Karpas-422 (cell line): Measurements from ENCODE around the gene SAMD14. TPM values are rescaled to one million over a fixed set of nuclear protein-coding genes. Genes with fewer than 3 reads are reported as not detected.

ENCODE experiments used
- DNase-seq: peaks from one replicate; pipeline ENCODE4 v3.0.0-alpha.2; 2015
- H2AFZ ChIP-seq: fragments of 200-600 bp; sonication (generic); 2 replicates; pipeline ENCODE4 v1.6.1; 2014; ENCODE audit warnings: antibody characterized with exemption, low read length, mixed read lengths
- H3K27ac ChIP-seq: fragments of 200-600 bp; sonication (generic); 2 replicates; pipeline ENCODE4 v1.5.1; 2014; ENCODE audit warnings: mild to moderate bottlenecking, low read length, moderate library complexity
- H3K27me3 ChIP-seq: fragments of 200-600 bp; sonication (generic); 2 replicates; pipeline ENCODE4 v1.6.1; 2014; ENCODE audit warnings: low read length, mixed read lengths
- H3K36me3 ChIP-seq: fragments of 200-600 bp; sonication (generic); 2 replicates; pipeline ENCODE4 v1.6.1; 2014; ENCODE audit warnings: low read length, mixed read lengths; ENCODE audit not compliant: insufficient read depth
- H3K4me1 ChIP-seq: fragments of 200-600 bp; sonication (generic); 2 replicates; pipeline ENCODE4 v1.6.1; 2014; ENCODE audit warnings: mild to moderate bottlenecking, low read length, mixed read lengths
- H3K4me2 ChIP-seq: fragments of 200-600 bp; sonication (generic); 2 replicates; pipeline ENCODE4 v1.6.1; 2014; ENCODE audit warnings: low read length, low read depth, mild to moderate bottlenecking; ENCODE audit not compliant: poor library complexity, severe bottlenecking
- H3K4me3 ChIP-seq: fragments of 200-600 bp; sonication (generic); 2 replicates; pipeline ENCODE4 v1.5.1; 2014; ENCODE audit warnings: mild to moderate bottlenecking, antibody characterized with exemption, low read length, mixed read lengths
- H3K79me2 ChIP-seq: fragments of 200-600 bp; sonication (generic); 2 replicates; pipeline ENCODE4 v1.6.1; 2014; ENCODE audit warnings: mild to moderate bottlenecking, low read length, mixed read lengths
- H3K9ac ChIP-seq: fragments of 200-600 bp; sonication (generic); 2 replicates; pipeline ENCODE4 v1.6.0; 2014; ENCODE audit warnings: low read length
- H3K9me2 ChIP-seq: fragments of 200-600 bp; sonication (generic), shearing (Covaris generic); replicated peaks from 2 replicates; pipeline ENCODE4 v1.6.0; 2014; ENCODE audit warnings: mild to moderate bottlenecking, low read length, moderate library complexity; ENCODE audit not compliant: insufficient read depth
- H3K9me3 ChIP-seq: fragments of 300-700, 200-600 bp; sonication (generic); 2 replicates; pipeline ENCODE4 v1.6.1; 2014; ENCODE audit warnings: low read length, mixed read lengths
- H4K20me1 ChIP-seq: fragments of 200-600 bp; sonication (generic); 2 replicates; pipeline ENCODE4 v1.6.1; 2014; ENCODE audit warnings: mild to moderate bottlenecking, antibody characterized with exemption, low read length, low read depth; ENCODE audit not compliant: insufficient read depth
- total RNA-seq: library from RNA; depleted of rRNA; stranded (reverse); fragments of >200 nt; shearing (Covaris generic); gene quantifications from 2 replicates; pipeline ENCODE4 v1.2.3, GENCODE V29; 2014; ENCODE audit warnings: low replicate concordance

The SAMD14 gene
- total RNA-seq, 1 experiment from 2014 or later = not detected

- peak overlapping the region; percentile 95 for H3K4me3 ChIP-seq
- H3K36me3 ChIP-seq = peaks cover 25% of the 10 kb centered on the region
- peak overlapping the region; percentile 97 for H3K27ac ChIP-seq
- H2AFZ ChIP-seq = no peak overlapping the region
- peaks cover 77% of the 10 kb centered on the region for H3K79me2 ChIP-seq
- no peaks in the 10 kb centered on the region for H3K27me3 ChIP-seq
- H3K4me2 ChIP-seq = peak overlapping the region; percentile 98
- H3K9me2 ChIP-seq = no peaks in the 10 kb centered on the region
- no peaks in the 10 kb centered on the region for H3K9me3 ChIP-seq
- H3K9ac ChIP-seq = peak overlapping the region; percentile 98
- H4K20me1 ChIP-seq = peaks cover 45% of the 10 kb centered on the region
- DNase-seq = peak; percentile 55
- peaks cover 57% of the 10 kb centered on the region for H3K4me1 ChIP-seq
Measured at GRCh38 chr17:50146927-50147665, 17.1 kb upstream of the SAMD14 start.

DNA sequence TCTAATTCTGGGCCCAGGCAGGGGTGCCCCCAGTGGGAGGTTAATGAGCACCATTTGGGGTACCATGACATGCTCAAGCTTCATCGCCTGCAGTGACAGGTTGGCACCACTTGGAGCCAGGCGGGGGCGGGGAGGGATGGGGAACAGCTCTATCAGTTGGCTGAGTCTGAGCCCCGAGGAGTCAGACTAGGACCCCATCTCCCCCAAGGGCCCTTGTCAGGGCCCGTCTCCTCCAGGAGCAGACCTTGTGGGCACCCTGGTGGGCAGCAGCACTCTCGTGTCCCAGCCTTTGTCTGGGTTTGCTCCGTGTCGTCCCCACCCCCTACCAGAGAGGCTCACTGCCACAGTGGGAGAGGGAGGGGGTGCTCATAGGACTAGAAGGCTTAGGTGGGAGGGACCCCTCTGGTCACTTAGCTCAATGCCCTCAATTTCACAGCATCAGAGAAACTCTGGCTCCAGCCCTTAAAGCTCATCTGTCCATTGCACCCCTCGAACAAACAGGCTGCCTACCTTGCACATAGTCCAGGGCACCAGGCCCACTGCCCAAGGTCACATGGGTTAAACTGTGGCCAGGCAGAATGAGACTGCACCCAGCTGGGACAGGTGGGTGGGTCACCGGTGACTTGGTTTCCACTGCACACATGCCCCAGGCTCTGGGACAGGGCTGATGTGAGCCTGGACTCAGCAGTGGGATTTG lies 16.4 kb upstream of the SAMD14 start:
- H3K9me2 ChIP-seq = no peaks in the 10 kb centered on the region
- peak overlapping the region; percentile 98 for H3K9ac ChIP-seq
- H3K4me2 ChIP-seq = peak overlapping the region; percentile 98
- H3K9me3 ChIP-seq = no peaks in the 10 kb centered on the region
- no peaks in the 10 kb centered on the region for H3K27me3 ChIP-seq
- H3K4me3 ChIP-seq = peak overlapping the region; percentile 95
- peak overlapping the region; percentile 97 for H3K27ac ChIP-seq
- peaks cover 75% of the 10 kb centered on the region for H3K79me2 ChIP-seq
- peaks cover 49% of the 10 kb centered on the region for H3K4me1 ChIP-seq
- peaks cover 45% of the 10 kb centered on the region for H4K20me1 ChIP-seq
- H2AFZ ChIP-seq = no peak overlapping the region
- H3K36me3 ChIP-seq = peaks cover 28% of the 10 kb centered on the region
- DNase-seq = peak; percentile 68

- peak overlapping the region; percentile 98 for H3K9ac ChIP-seq
- H3K4me1 ChIP-seq = peaks cover 48% of the 10 kb centered on the region
- H3K79me2 ChIP-seq = peaks cover 72% of the 10 kb centered on the region
- peak overlapping the region; percentile 95; the same call in 1 of the 2 replicates for H3K4me3 ChIP-seq
- H2AFZ ChIP-seq = no peak overlapping the region
- peak overlapping the region; percentile 98 for H3K4me2 ChIP-seq
- DNase-seq = no peak
- H3K36me3 ChIP-seq = peaks cover 30% of the 10 kb centered on the region
- peaks cover 45% of the 10 kb centered on the region for H4K20me1 ChIP-seq
- no peaks in the 10 kb centered on the region for H3K9me2 ChIP-seq
- no peaks in the 10 kb centered on the region for H3K9me3 ChIP-seq
- H3K27me3 ChIP-seq = no peaks in the 10 kb centered on the region
- peak overlapping the region; percentile 97 for H3K27ac ChIP-seq
Measured at GRCh38 chr17:50145532-50146229, 15.7 kb upstream of the SAMD14 start.

- Histone ChIP-seq H3K9me2 (no peaks in the 10 kb centered on the region), H3K27me3 (no peaks in the 10 kb centered on the region), H3K27ac (peak overlapping the region; percentile 97), H2AFZ (no peak overlapping the region), H3K4me3 (peak overlapping the region; percentile 32; the same call in 1 of the 2 replicates), H3K9me3 (no peaks in the 10 kb centered on the region), H3K4me1 (peaks cover 55% of the 10 kb centered on the region), H3K36me3 (peaks cover 32% of the 10 kb centered on the region), H3K4me2 (peak overlapping the region; percentile 98), H4K20me1 (peaks cover 49% of the 10 kb centered on the region), H3K79me2 (peaks cover 66% of the 10 kb centered on the region), H3K9ac (peak overlapping the region; percentile 98)
- no peak for DNase-seq
Measured at GRCh38 chr17:50144845-50145531, 15.0 kb upstream of the SAMD14 start.

DNA sequence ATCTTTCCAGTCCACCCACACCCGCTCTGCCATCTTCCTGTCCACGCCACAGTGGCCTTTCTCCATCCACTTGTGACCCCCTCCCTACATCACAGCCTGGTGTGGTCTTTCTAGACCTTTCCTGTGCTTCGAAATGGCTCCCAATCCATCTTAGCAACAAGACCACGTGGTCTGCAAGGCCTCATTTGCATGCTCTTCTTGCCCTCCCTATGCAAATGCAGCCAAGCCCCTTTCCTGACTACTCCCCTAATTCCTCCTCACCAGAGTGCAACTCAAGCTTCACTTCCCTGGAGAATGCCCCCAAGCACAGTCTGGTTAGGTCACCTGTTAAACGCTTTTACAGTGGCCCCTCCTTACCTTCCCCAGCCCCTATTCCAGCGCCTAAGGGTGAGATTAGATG lies 14.4 kb upstream of the SAMD14 start:
- Histone ChIP-seq H3K9me3 (no peaks in the 10 kb centered on the region), H3K4me1 (peaks cover 55% of the 10 kb centered on the region), H3K4me3 (no peak overlapping the region; the same call in 1 of the 2 replicates), H2AFZ (no peak overlapping the region), H3K79me2 (peaks cover 60% of the 10 kb centered on the region), H4K20me1 (peaks cover 54% of the 10 kb centered on the region), H3K9ac (no peak overlapping the region), H3K27me3 (no peaks in the 10 kb centered on the region), H3K9me2 (no peaks in the 10 kb centered on the region), H3K36me3 (peaks cover 37% of the 10 kb centered on the region), H3K27ac (peak overlapping the region; percentile 49), H3K4me2 (peak overlapping the region; percentile 98)
- peak; percentile 71 for DNase-seq

- H3K4me1 ChIP-seq = peaks cover 54% of the 10 kb centered on the region
- H4K20me1 ChIP-seq = peaks cover 61% of the 10 kb centered on the region
- no peak overlapping the region for H3K9ac ChIP-seq
- H3K9me2 ChIP-seq = no peaks in the 10 kb centered on the region
- peak overlapping the region; percentile 49; the same call in 1 of the 2 replicates for H3K27ac ChIP-seq
- H3K27me3 ChIP-seq = no peaks in the 10 kb centered on the region
- H3K4me2 ChIP-seq = no peak overlapping the region
- no peaks in the 10 kb centered on the region for H3K9me3 ChIP-seq
- H2AFZ ChIP-seq = no peak overlapping the region
- DNase-seq = no peak
- peaks cover 44% of the 10 kb centered on the region for H3K36me3 ChIP-seq
- H3K4me3 ChIP-seq = no peak overlapping the region
- peaks cover 60% of the 10 kb centered on the region for H3K79me2 ChIP-seq
Measured at GRCh38 chr17:50143461-50144176, 13.7 kb upstream of the SAMD14 start.

- Histone ChIP-seq H2AFZ (no peak overlapping the region), H3K27ac (no peak overlapping the region), H3K9me2 (no peaks in the 10 kb centered on the region), H3K36me3 (peaks cover 58% of the 10 kb centered on the region), H3K9me3 (no peaks in the 10 kb centered on the region), H4K20me1 (peaks cover 62% of the 10 kb centered on the region), H3K9ac (no peak overlapping the region), H3K4me3 (no peak overlapping the region), H3K79me2 (peaks cover 42% of the 10 kb centered on the region), H3K4me1 (peaks cover 37% of the 10 kb centered on the region), H3K4me2 (no peak overlapping the region), H3K27me3 (no peaks in the 10 kb centered on the region)
- DNase-seq = no peak
Measured at GRCh38 chr17:50141745-50142110, 11.8 kb upstream of the SAMD14 start.
